Measurements from ENCODE around the gene LAMB3. TPM values are rescaled to one million over a fixed set of nuclear protein-coding genes. Genes with fewer than 3 reads are reported as not detected.

The LAMB3 gene
- total and polyA plus RNA-seq, 2 donors (not counting 1 experiment from before 2014, with no cell fraction given) = 0.33 to 0.37 TPM

GRCh38 chr1:209691237-209691636 lies 39.0 kb upstream of the LAMB3 start:
- H3K4me1 ChIP-seq (ENCODE audit: control insufficient read depth in 2 of 2, insufficient read depth in 2 of 2, low read length in 2 of 2) = peaks cover 4 to 7% of the 10 kb centered on the region in 2 donors
- peaks cover 0 to 7% (median 1%) of the 10 kb centered on the region in 4 experiments for H3K27me3 ChIP-seq (replicated peaks in 1 of 4; ENCODE audit: control extremely low read depth in 1 of 4, control insufficient read depth in 3 of 4, insufficient read depth in 4 of 4, low read length in 3 of 4)
- no peaks in the 10 kb centered on the region for H3K36me3 ChIP-seq (replicated peaks in 1 of 2; ENCODE audit: control extremely low read depth in 1 of 2, control insufficient read depth in 1 of 2, extremely low read depth in 1 of 2, insufficient read depth in 2 of 2, low read length in 1 of 2)
- no peak overlapping the region for H3K4me2 ChIP-seq (replicated peaks; ENCODE audit: low read depth, low read length, poor library complexity, severe bottlenecking)
- no peaks in the 10 kb centered on the region for H3K9me3 Mint-ChIP-seq (ENCODE audit: insufficient read depth)
- no peaks in the 10 kb centered on the region for H3K79me2 ChIP-seq (ENCODE audit: control insufficient read depth, insufficient read depth, low read length)
- peaks cover 3% of the 10 kb centered on the region for H3K4me1 Mint-ChIP-seq
- no peaks in the 10 kb centered on the region for H4K20me1 ChIP-seq (ENCODE audit: control insufficient read depth, insufficient read depth, low read length, poor library complexity, severe bottlenecking)
- DNase-seq (no peak), ATAC-seq (ENCODE audit: low read depth) (no peak)
- H3K27me3 Mint-ChIP-seq = peaks cover 24% of the 10 kb centered on the region
- H3K4me3 ChIP-seq (ENCODE audit: control extremely low read depth in 1 of 5, extremely low read depth in 1 of 5, insufficient read depth in 1 of 5, low read depth in 2 of 5, low read length in 4 of 5) = no peak overlapping the region
- intact Hi-C loops (cut with micrococcal nuclease) = no loop called here
- no peak for TF ChIP-seq EZH2 (IDR thresholded peaks at IDR 0.05; ENCODE audit: borderline replicate concordance, insufficient read depth, low read depth, low read length, poor library complexity, severe bottlenecking)
- no peak for TF ChIP-seq CTCF (IDR thresholded peaks at IDR 0.05)
- H3K9ac ChIP-seq (ENCODE audit: low read length) = no peak overlapping the region
- WGBS (ENCODE audit: insufficient coverage) = no CpG with 5 or more reads among the region's 3 CpGs
- ChIA-PET CTCF (interaction anchor here (0.6 to 5.5 kb wide), 8 partner anchors 11 to 133 kb away, joined by 3 to 59 read pairs (median 3); no protein-coding TSS in a partner anchor), POLR2A (no interaction called here)
- no peak overlapping the region for H3K27ac Mint-ChIP-seq
- H3K27ac ChIP-seq (ENCODE audit: low read length in 2 of 2) = no peak overlapping the region
- no peaks in the 10 kb centered on the region for H3K9me3 ChIP-seq (ENCODE audit: control extremely low read depth in 1 of 3, control insufficient read depth in 2 of 3, insufficient read depth in 1 of 3, low read length in 2 of 3)
- H3K4me3 Mint-ChIP-seq = no peak overlapping the region
- no peak overlapping the region for H2AFZ ChIP-seq (ENCODE audit: insufficient read depth, low read depth, low read length, poor library complexity, severe bottlenecking)

- H3K4me1 Mint-ChIP-seq = peaks cover 3% of the 10 kb centered on the region
- no peaks in the 10 kb centered on the region for H3K9me3 Mint-ChIP-seq (ENCODE audit: insufficient read depth)
- H3K4me3 Mint-ChIP-seq = no peak overlapping the region
- no peak overlapping the region for H3K27ac Mint-ChIP-seq
- peaks cover 23% of the 10 kb centered on the region for H3K27me3 Mint-ChIP-seq
- POLR2A ChIA-PET = no interaction called here
- H3K27ac ChIP-seq (ENCODE audit: low read length in 2 of 2) = no peak overlapping the region
- H3K4me2 ChIP-seq (replicated peaks; ENCODE audit: low read depth, low read length, poor library complexity, severe bottlenecking) = no peak overlapping the region
- H4K20me1 ChIP-seq (ENCODE audit: control insufficient read depth, insufficient read depth, low read length, poor library complexity, severe bottlenecking) = no peaks in the 10 kb centered on the region
- WGBS (ENCODE audit: insufficient coverage) = 64% methylated on average over 3 of the region's 4 CpGs
- CTCF ChIA-PET = interaction anchor here (5.5 kb wide), 1 partner anchor 122 kb away, joined by 59 read pairs; no protein-coding TSS in a partner anchor
- peaks cover 4 to 7% of the 10 kb centered on the region in 2 donors for H3K4me1 ChIP-seq (ENCODE audit: control insufficient read depth in 2 of 2, insufficient read depth in 2 of 2, low read length in 2 of 2)
- no peak for DNase-seq
- no peaks in the 10 kb centered on the region for H3K36me3 ChIP-seq (replicated peaks in 1 of 2; ENCODE audit: control extremely low read depth in 1 of 2, control insufficient read depth in 1 of 2, extremely low read depth in 1 of 2, insufficient read depth in 2 of 2, low read length in 1 of 2)
- no peaks in the 10 kb centered on the region for H3K79me2 ChIP-seq (ENCODE audit: control insufficient read depth, insufficient read depth, low read length)
- intact Hi-C loops (cut with micrococcal nuclease) = no loop called here
- no peak overlapping the region for H3K9ac ChIP-seq (ENCODE audit: low read length)
- H2AFZ ChIP-seq (ENCODE audit: insufficient read depth, low read depth, low read length, poor library complexity, severe bottlenecking) = no peak overlapping the region
- H3K27me3 ChIP-seq (replicated peaks in 1 of 4; ENCODE audit: control extremely low read depth in 1 of 4, control insufficient read depth in 3 of 4, insufficient read depth in 4 of 4, low read length in 3 of 4) = peaks cover 0 to 7% (median 3%) of the 10 kb centered on the region in 4 experiments
- no peak overlapping the region for H3K4me3 ChIP-seq (ENCODE audit: control extremely low read depth in 1 of 5, extremely low read depth in 1 of 5, insufficient read depth in 1 of 5, low read depth in 2 of 5, low read length in 4 of 5)
- H3K9me3 ChIP-seq (ENCODE audit: control extremely low read depth in 1 of 3, control insufficient read depth in 2 of 3, insufficient read depth in 1 of 3, low read length in 2 of 3) = no peaks in the 10 kb centered on the region
- no peak for ATAC-seq (ENCODE audit: low read depth)
- no peak for TF ChIP-seq CTCF (IDR thresholded peaks at IDR 0.05)
- TF ChIP-seq EZH2 (IDR thresholded peaks at IDR 0.05; ENCODE audit: borderline replicate concordance, insufficient read depth, low read depth, low read length, poor library complexity, severe bottlenecking) = no peak
These were observed 37.3 kb upstream of the LAMB3 start for GRCh38 chr1:209689477-209689876.
